Stimulated activated effector memory CD8-positive, alpha-beta T cell treated with anti-CD3 and anti-CD28 coated beads, Interleukin-12 subunit alpha, Interleukin-12 subunit beta, amount 100 ng/mL, for 72 hours (primary cell): ENCODE results near the gene ACTA2.

ENCODE experiments used
- ATAC-seq: fragments of 150-1000 bp; cut with Tn5 transposase; 2 replicates; pipeline ENCODE4 v1.10.0; 2021
- DNase-seq, 2 donors: peaks; one replicate each; pipeline ENCODE4 v3.0.0; 2021 to 2022; ENCODE audit warnings: low spot score in 2 of 2
- H3K27ac Mint-ChIP-seq: one replicate; pipeline ENCODE4 v1.8.0; 2022; ENCODE audit warnings: mild to moderate bottlenecking, mixed read lengths
- H3K36me3 Mint-ChIP-seq: one replicate; pipeline ENCODE4 v1.8.0; 2022; ENCODE audit warnings: mild to moderate bottlenecking, mixed read lengths
- H3K4me1 Mint-ChIP-seq: one replicate; pipeline ENCODE4 v1.8.0; 2022; ENCODE audit warnings: mixed read lengths
- H3K4me3 Mint-ChIP-seq: one replicate; pipeline ENCODE4 v1.8.0; 2022; ENCODE audit warnings: mild to moderate bottlenecking, mixed read lengths
- H3K9me3 Mint-ChIP-seq: one replicate; pipeline ENCODE4 v1.8.0; 2022; ENCODE audit warnings: mixed read lengths

The ACTA2 gene

DNA sequence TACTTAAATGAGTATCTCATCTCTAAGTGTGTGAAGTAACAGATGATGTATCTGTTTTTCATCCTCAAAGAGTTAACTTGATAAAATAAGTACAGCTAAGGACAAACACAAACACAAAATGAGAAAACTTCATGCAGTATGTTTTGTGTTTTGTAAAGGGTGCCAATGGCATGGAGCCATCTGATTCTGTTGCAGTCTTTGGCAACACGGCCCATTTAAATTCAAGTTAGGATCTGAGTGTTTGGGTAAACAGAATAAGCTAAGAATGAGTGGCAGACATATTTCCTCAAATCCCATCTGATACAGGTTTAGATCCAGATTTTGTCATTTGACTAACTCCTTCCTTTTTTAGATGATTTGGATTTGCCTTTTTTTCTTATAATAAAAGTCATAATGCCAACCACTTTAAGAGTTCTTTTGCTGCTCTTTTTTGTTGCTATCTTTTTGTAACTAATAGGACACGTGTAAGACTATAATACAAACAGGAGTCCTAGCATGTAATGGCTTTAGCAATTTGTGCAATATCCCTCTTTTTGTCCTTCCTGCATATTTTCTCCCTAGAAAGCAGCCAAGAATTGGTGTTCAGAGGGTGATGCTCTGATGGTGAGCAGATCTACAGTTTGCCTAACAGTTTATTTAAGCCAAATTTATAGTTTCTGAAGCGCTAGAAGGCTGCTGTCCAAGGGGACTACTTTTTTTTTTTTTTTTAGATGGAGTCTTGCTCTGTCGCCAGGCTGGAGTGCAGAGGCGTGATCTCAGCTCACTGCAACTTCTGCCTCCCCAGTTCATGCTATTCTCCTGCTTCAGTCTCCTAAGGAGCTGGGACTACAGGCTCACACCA lies 18.9 kb upstream of the ACTA2 start:
- DNase-seq, result no peak
- H3K27ac Mint-ChIP-seq, result no peak overlapping the region

GRCh38 chr10:88968391-88968790 lies 15.8 kb upstream of the ACTA2 start:
- no peak for ATAC-seq
- no peak for DNase-seq
- no peak overlapping the region for H3K27ac Mint-ChIP-seq
- no peaks in the 10 kb centered on the region for H3K36me3 Mint-ChIP-seq
- H3K4me3 Mint-ChIP-seq, result no peak overlapping the region
- H3K4me1 Mint-ChIP-seq, result no peaks in the 10 kb centered on the region
- H3K9me3 Mint-ChIP-seq, result no peaks in the 10 kb centered on the region

More for the DNA sequence above, 18.9 kb upstream of the ACTA2 start:
- no peak for ATAC-seq
- Mint-ChIP-seq H3K9me3 (no peaks in the 10 kb centered on the region), H3K4me1 (peaks cover 10% of the 10 kb centered on the region), H3K36me3 (peaks cover 6% of the 10 kb centered on the region), H3K4me3 (no peak overlapping the region)

DNA sequence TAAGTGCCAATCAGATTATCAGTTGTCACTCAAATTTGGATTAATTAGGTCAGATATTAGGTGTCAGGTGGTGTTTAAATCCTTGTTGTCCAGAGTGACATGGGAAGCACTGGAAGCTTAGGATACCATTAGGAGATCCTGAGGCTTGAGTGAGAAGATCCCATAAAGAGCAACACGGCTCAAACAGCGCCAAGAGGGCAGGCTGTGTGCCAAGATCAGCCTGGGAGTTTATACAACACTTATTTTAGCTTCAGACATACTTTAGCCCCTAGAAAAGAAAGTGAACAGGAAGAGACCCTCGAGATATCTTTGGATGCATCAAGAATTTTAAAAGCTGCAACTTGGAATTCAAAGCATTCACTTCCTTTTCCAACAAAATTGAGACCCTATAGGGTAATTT lies 14.2 kb upstream of the ACTA2 start:
- H3K4me1 Mint-ChIP-seq, result peaks cover 11% of the 10 kb centered on the region
- no peaks in the 10 kb centered on the region for H3K9me3 Mint-ChIP-seq
- DNase-seq (no peak), ATAC-seq (no peak)
- H3K4me3 Mint-ChIP-seq, result no peak overlapping the region
- H3K27ac Mint-ChIP-seq, result no peak overlapping the region
- H3K36me3 Mint-ChIP-seq, result no peaks in the 10 kb centered on the region

DNA sequence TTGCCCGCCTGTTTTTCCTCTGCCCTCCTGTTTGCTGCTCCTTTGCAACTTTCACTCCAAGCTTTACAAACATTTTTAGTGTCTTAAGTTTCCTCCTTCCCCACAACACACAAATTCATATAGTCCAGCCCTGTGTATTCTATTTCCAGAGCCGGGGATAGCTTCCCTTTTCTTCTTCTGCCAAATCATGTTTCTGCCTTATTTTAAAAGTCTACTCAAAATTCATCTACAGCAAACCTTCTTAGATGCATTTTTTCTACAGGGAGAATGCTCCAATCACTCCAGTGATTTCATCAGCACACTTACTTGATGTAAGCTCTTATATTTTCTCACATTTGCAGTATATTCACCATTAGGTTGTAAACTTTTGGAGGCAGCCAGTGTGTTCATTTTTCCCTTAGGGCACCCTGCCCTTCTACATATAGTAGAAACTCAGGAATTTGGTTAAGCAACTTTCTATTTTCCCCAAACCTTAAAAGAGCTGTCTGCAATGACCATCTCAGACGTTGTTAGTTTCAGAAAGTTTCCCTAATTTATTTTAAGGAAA lies 12.4 kb upstream of the ACTA2 start:
- no peaks in the 10 kb centered on the region for H3K9me3 Mint-ChIP-seq
- no peaks in the 10 kb centered on the region for H3K36me3 Mint-ChIP-seq
- no peak overlapping the region for H3K4me3 Mint-ChIP-seq
- no peak for DNase-seq
- no peak for ATAC-seq
- peaks cover 28% of the 10 kb centered on the region for H3K4me1 Mint-ChIP-seq
- H3K27ac Mint-ChIP-seq, result no peak overlapping the region

DNA sequence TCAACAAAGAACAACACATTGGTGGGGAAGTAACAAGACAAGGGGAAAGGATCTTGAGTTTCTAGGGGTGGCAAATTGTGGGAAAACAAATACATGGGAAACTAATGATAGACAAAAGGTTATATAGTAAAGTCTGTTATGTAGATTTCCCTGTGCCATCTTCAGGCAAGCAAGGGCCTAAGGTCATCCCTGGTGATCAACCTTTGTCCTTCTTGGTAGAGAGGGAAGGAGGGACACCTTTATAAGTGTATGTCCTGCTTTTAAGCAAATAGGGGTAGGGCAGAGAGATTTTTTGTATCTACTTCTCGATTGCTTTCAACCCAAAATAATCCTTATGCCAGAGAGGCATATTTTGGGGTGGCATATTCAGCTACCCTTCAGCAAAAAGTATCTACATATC lies 11.8 kb upstream of the ACTA2 start:
- no peak overlapping the region for H3K4me3 Mint-ChIP-seq
- H3K27ac Mint-ChIP-seq, result no peak overlapping the region
- H3K36me3 Mint-ChIP-seq, result no peaks in the 10 kb centered on the region

DNA sequence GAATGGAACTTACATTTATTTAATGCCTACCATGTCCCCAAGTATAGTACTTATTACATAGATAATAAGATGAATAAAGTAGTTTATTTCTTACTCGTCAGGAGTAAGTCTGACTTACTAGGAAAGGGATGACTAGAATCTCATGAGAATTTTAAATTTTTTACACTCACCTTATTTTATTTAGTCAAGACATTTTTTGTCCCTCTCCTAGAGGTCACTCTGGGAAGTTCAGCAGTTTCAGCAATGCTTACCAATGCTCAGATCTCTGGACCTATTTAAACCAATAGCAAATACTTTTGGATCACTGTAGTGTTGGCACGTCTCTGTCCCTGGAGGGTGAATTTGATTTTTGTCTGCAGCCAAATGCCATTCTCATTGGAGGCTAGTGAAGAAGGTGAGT lies 10.7 kb upstream of the ACTA2 start:
- no peaks in the 10 kb centered on the region for H3K9me3 Mint-ChIP-seq
- no peaks in the 10 kb centered on the region for H3K36me3 Mint-ChIP-seq
- no peak overlapping the region for H3K4me3 Mint-ChIP-seq
- peaks cover 28% of the 10 kb centered on the region for H3K4me1 Mint-ChIP-seq
- no peak overlapping the region for H3K27ac Mint-ChIP-seq
- ATAC-seq (no peak), DNase-seq (no peak)

More for the DNA sequence above, 11.8 kb upstream of the ACTA2 start:
- ATAC-seq (no peak), DNase-seq (no peak)
- Mint-ChIP-seq H3K9me3 (no peaks in the 10 kb centered on the region), H3K4me1 (peaks cover 28% of the 10 kb centered on the region)

DNA sequence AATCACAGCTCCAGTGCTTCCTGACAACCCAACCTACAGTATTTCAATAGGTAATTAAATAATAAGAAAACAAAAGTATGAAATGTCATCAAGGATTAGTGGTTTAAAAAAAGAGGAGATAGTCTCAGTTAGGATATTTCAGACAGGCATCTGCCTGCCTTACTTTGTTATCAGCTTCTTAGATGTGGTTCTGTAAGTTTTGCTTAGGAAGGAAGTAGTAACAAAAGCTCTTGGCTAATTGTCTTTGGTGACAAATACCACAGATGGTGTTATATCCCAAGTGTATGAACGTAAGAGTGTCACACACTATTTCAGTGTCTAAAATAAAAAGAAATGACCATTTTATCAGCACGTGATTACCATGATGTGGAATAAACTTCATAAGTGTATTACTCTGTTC lies 9.8 kb upstream of the ACTA2 start:
- Mint-ChIP-seq H3K36me3 (no peaks in the 10 kb centered on the region), H3K27ac (peak overlapping the region; percentile 30), H3K4me1 (peaks cover 28% of the 10 kb centered on the region), H3K9me3 (no peaks in the 10 kb centered on the region), H3K4me3 (no peak overlapping the region)
- ATAC-seq, result no peak
- no peak for DNase-seq

DNA sequence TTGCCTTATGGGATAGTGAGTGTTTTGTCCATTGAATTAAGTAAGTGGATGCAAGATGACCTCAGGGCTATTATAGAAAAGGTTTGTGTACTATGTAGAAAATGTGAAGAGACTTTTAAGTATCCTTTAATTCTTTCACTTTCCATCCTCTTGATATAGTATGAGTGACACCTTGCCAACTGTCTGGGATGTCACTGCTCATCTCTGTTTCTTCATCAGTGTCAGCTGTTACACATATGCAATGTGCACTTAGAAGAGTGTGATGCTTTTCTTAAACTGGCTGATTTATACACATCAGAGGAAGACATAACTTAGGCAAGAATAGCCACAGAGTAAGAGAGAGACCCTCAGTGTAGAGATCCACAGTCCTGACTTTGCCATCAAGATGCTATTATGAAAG lies 8.7 kb upstream of the ACTA2 start:
- no peak for DNase-seq
- Mint-ChIP-seq H3K27ac (no peak overlapping the region), H3K9me3 (no peaks in the 10 kb centered on the region), H3K36me3 (no peaks in the 10 kb centered on the region), H3K4me3 (peak overlapping the region; percentile 10), H3K4me1 (peaks cover 28% of the 10 kb centered on the region)
- ATAC-seq, result peak; percentile 31

GRCh38 chr10:88960802-88961201 lies 8.2 kb upstream of the ACTA2 start:
- ATAC-seq (peak; percentile 99), DNase-seq (no peak)
- no peaks in the 10 kb centered on the region for H3K9me3 Mint-ChIP-seq
- no peaks in the 10 kb centered on the region for H3K36me3 Mint-ChIP-seq
- peaks cover 28% of the 10 kb centered on the region for H3K4me1 Mint-ChIP-seq
- H3K27ac Mint-ChIP-seq, result no peak overlapping the region
- H3K4me3 Mint-ChIP-seq, result peak overlapping the region; percentile 10

DNA sequence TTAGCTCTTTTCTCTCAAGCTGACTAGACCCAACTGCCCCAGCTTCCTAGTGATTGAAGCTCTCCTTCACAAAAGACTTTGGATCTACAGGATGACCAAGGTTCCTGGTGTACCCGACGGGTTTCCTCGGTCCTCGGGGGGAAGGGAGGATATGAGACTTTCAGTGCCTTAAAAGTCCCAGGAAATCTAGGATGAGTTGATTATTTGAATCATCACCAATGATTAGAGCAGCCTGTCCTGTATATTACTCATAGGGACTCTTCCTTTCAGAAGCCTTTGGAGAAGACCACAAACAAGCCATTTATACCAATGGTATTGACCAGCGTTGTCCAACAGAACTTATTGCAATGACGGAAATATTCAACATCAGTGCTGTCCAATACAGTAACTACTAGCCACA lies 6.1 kb upstream of the ACTA2 start:
- H3K36me3 Mint-ChIP-seq, result no peaks in the 10 kb centered on the region
- H3K4me1 Mint-ChIP-seq, result peaks cover 28% of the 10 kb centered on the region
- ATAC-seq (no peak), DNase-seq (no peak)
- H3K4me3 Mint-ChIP-seq, result no peak overlapping the region
- no peak overlapping the region for H3K27ac Mint-ChIP-seq
- no peaks in the 10 kb centered on the region for H3K9me3 Mint-ChIP-seq

DNA sequence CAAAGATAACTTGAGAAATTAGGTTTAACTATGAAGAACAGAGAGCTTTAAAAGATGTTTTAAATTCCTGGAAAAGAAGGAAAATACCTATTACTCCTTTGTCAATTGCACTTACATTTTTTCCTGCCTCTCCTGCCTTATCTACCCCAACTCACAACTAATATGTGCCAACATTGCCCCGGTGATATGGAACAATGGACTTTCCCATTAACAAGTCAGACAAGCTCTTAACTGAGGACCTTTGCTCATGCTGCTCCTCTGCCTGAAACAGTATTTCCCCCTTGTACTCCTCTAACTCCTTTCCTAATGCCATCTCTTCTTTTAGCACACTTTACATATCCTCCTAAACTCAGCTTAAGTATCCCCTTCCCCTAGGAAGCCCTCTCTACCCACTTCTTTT lies 4.8 kb upstream of the ACTA2 start:
- H3K36me3 Mint-ChIP-seq, result no peaks in the 10 kb centered on the region
- H3K4me1 Mint-ChIP-seq, result peaks cover 22% of the 10 kb centered on the region
- no peaks in the 10 kb centered on the region for H3K9me3 Mint-ChIP-seq
- H3K4me3 Mint-ChIP-seq, result no peak overlapping the region
- no peak for ATAC-seq
- DNase-seq, result no peak
- no peak overlapping the region for H3K27ac Mint-ChIP-seq

GRCh38 chr10:88954458-88955083 lies 2.0 kb upstream of the ACTA2 start:
- Mint-ChIP-seq H3K4me1 (no peaks in the 10 kb centered on the region), H3K36me3 (no peaks in the 10 kb centered on the region), H3K4me3 (no peak overlapping the region), H3K27ac (no peak overlapping the region), H3K9me3 (no peaks in the 10 kb centered on the region)
- DNase-seq, result no peak
- ATAC-seq, result no peak

DNA sequence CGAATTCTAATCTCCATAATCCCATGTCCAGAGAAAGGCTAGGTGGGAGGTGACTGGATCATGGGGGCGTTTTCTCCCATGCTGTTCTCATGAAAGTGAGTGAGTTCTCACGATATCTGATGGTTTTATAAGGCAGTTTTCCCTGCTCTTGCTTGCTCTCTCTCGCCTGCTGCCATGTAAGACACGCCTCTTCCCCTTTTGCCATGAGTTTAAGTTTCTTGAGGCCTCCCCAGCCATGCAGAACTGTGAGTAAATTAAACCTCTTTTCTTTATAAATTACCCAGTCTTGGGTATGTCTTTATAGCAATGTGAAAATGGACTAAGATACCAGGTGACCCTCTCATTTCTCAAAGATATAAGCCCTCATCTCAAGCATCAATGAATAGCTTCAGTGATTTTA lies 1.1 kb upstream of the ACTA2 start:
- no peaks in the 10 kb centered on the region for H3K36me3 Mint-ChIP-seq
- H3K4me3 Mint-ChIP-seq, result no peak overlapping the region
- H3K9me3 Mint-ChIP-seq, result no peaks in the 10 kb centered on the region
- DNase-seq, result no peak
- ATAC-seq, result no peak
- H3K4me1 Mint-ChIP-seq, result no peaks in the 10 kb centered on the region
- no peak overlapping the region for H3K27ac Mint-ChIP-seq

DNA sequence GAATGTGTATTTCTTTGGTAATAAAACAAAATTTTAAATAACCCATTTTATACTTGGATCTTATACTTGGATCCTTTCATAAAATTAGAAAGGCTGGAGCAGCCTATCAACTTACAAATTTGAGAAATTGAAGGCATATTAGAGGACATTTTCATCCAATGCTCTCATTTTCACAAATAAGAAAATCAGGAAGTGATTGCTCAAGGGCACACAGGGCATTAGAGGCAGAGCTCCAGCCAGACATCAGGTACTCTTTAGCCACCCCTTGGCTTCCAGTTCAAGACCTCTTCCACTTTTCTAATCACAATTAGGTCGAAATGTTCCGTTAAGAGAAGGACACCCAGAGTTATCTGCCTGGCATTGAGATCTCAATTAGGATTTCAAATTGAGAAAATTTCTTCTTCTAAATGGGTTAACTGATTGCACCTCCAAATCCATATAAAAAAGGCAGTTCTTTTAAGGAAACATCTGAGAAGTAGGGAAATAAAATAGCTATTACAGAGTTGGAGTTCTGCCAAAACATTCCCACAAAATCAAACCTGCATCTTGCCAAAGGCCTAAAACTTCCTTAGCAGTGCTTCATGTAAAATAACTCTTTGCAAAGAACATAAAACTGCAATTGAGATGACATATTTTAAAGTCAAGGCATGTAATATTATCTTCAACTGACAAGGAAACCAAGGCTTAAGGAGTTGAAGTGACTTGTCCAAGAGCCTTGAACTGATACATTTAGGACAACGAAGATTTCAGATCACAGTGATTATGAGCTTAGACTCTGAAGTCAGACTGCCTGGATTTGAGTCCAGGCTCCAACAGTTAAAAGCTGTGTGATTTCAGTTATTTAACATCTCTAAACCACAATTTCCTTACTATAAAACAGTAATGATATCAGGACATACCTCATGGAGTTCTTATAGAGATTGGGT lies 2.4 kb downstream of the ACTA2 start:
- H3K9me3 Mint-ChIP-seq, result no peaks in the 10 kb centered on the region
- peaks cover 6% of the 10 kb centered on the region for H3K36me3 Mint-ChIP-seq
- no peak overlapping the region for H3K27ac Mint-ChIP-seq
- H3K4me3 Mint-ChIP-seq, result no peak overlapping the region
- H3K4me1 Mint-ChIP-seq, result peaks cover 6% of the 10 kb centered on the region
- no peak for DNase-seq
- ATAC-seq, result no peak

GRCh38 chr10:88949051-88949450 lies 3.5 kb downstream of the ACTA2 start:
- no peak for DNase-seq
- Mint-ChIP-seq H3K36me3 (peaks cover 6% of the 10 kb centered on the region), H3K27ac (no peak overlapping the region), H3K4me3 (no peak overlapping the region), H3K9me3 (no peaks in the 10 kb centered on the region), H3K4me1 (peaks cover 6% of the 10 kb centered on the region)
- ATAC-seq, result no peak
